HG03097 (cell line): ENCODE results near the gene ARF6.
"Not testable (repeated sequence)": the region's sequence is repeated elsewhere in the genome, so short reads cannot be mapped to it uniquely, and the experiment has no call there.

Experiments
- ATAC-seq: cut with Tn5 transposase; IDR thresholded peaks from one replicate; pipeline ENCODE4 v1.9.1; 2021; ENCODE audit not compliant: unreplicated experiment, low FRiP score

Gene ARF6

DNA sequence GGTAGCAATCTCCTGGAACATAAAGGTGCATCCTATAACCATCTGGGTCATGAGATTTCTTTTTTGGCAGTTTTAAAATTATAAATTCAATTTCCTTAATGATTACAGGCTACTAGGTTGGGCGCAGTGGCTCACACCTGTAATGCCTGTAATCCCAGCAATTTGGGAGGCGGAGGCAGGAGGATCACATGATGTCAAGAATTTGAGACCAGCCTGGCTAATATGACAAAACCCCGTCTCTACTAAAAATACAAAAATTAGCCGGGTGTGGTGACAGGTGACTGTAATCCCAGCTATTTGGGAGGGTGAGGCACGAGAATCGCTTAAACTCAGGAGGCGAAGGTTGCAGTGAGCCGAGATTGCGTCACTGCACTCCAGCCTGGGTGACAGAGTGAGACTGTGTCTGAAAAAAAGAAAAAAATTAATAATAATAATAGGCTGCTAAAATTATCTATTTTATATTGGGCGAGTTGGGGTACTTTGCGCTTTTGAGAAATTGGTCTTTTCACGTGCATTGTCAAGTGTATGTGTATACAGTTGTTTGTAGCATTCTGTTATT lies 17.2 kb upstream of the ARF6 start:
- no peak for ATAC-seq

GRCh38 chr14:49876563-49877127 lies 16.2 kb upstream of the ARF6 start:
- no peak for ATAC-seq

GRCh38 chr14:49879646-49880204 lies 13.2 kb upstream of the ARF6 start:
- peak; percentile 69 for ATAC-seq

DNA sequence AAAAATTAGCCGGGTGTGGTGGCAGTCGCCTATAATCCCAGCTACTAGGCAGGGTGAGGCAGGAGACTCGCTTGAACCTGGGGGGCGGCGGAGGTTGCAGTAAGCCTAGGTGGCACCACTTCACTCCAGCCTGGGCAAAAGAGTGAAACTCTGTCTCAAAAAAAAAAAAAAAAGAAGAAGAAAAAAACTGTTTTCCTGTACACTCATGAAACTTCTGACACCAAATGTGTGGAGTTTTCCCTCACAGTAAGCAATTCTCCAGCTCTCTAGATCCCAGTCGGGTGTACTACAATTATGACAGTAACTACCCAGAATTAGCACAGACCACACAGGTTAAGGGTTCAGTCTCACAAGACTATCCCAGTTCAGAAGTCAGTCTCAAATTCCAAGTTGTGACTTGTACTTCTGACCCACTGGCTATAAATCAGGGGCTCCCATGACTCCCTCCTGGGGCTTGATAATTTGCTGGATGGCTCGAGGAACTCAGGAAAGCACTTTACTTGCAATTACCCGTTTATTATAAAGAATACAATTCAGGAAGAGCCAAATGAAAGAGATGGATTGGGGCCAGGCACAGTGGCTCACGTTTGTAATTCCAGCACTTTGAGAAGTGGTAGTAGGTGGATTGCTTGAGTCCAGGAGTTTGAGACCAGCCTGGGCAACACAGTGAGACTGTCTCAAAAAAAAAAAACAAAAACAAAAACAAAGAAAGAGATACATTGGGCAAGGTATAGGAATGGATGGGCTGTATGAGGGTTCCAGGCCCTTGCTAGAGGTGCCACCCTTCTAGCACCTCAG lies 12.4 kb upstream of the ARF6 start:
- ATAC-seq: no peak

GRCh38 chr14:49881350-49882001 lies 11.4 kb upstream of the ARF6 start:
- no peak for ATAC-seq

DNA sequence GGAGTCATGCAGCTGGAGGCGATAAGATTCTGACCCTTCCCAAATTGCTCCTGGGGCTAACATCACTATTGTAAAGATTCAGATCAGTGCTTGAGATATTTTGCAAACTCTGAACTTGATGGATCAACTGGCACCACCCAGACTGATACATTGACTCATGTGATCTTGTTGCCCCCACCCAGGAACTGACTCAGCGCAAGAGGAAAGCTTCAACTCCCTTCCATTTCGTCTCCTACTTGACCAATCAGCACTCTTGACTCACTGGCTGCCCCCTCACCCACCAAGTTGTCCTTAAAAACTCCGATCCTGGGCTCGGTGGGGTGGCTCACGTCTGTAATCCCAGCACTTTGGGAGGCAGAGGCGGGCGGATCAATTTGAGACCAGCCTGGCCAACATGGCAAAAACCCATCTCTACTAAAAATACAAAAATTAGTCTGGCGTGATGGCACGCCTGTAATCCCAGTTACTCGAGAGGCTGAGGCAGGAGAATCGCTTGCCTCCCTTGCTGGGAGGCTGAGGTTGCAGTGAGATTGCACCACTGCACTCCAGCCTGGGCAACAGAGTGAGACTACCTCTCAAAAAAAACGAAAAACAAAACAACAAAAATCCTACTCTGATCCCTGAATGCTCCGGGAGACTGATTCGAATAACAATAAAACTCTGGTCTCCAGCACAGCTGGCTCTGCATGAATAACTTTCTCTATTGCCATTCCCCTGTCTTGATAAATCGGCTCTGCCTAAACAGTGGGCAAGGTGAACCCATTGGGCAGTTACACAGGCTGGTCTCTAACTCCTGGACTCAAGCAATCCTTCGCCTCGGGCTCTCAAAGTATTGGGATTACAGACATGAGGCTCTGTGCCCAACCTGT lies 9.8 kb upstream of the ARF6 start:
- ATAC-seq: no peak

DNA sequence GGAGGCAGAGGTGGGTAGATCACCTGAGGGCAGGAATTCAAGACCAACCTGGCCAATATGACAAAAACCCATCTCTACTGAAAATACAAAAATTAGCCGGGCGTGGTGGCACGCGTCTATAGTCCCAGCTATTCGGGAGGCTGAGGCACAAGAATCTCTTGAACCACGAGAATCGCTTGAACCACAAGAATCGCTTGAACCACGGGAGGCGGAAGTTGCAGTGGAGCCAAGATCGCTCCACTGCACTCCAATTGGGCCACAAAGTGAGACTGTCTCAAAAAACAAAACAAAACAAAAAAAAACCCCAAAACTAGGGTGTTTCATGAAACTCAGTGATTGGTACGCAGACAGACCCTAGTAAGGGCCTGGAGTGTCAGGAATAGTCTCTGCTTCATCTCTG lies 6.4 kb upstream of the ARF6 start:
- ATAC-seq: no peak

GRCh38 chr14:49888293-49888692 lies 4.6 kb upstream of the ARF6 start:
- no peak for ATAC-seq

DNA sequence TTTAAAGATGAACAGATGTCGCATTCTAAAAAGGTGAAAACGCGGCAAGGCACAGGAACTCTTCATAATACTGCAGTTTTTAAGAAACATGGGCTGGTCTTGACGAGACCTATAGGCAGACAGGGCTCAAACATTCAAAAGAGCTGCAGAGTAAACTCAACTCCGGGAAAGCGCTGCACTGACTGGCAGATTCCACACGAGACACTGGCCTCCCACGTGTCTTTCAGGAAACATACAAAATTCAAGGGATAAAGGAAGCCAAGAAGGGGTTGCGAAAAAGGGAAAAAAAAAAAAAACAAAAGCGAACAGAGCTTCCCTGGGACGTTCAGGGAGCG lies 614 bp upstream of the ARF6 start:
- peak; percentile 12 for ATAC-seq

DNA sequence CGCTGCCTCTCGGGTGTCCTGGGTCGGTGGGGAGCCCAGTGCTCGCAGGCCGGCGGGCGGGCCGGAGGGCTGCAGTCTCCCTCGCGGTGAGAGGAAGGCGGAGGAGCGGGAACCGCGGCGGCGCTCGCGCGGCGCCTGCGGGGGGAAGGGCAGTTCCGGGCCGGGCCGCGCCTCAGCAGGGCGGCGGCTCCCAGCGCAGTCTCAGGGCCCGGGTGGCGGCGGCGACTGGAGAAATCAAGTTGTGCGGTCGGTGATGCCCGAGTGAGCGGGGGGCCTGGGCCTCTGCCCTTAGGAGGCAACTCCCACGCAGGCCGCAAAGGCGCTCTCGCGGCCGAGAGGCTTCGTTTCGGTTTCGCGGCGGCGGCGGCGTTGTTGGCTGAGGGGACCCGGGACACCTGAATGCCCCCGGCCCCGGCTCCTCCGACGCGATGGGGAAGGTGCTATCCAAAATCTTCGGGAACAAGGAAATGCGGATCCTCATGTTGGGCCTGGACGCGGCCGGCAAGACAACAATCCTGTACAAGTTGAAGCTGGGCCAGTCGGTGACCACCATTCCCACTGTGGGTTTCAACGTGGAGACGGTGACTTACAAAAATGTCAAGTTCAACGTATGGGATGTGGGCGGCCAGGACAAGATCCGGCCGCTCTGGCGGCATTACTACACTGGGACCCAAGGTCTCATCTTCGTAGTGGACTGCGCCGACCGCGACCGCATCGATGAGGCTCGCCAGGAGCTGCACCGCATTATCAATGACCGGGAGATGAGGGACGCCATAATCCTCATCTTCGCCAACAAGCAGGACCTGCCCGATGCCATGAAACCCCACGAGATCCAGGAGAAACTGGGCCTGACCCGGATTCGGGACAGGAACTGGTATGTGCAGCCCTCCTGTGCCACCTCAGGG lies 679 bp downstream of the ARF6 start:
- peak; percentile 31 for ATAC-seq

- not testable (repeated sequence) for ATAC-seq
These were observed 1.6 kb downstream of the ARF6 start for GRCh38 chr14:49894214-49895107.

DNA sequence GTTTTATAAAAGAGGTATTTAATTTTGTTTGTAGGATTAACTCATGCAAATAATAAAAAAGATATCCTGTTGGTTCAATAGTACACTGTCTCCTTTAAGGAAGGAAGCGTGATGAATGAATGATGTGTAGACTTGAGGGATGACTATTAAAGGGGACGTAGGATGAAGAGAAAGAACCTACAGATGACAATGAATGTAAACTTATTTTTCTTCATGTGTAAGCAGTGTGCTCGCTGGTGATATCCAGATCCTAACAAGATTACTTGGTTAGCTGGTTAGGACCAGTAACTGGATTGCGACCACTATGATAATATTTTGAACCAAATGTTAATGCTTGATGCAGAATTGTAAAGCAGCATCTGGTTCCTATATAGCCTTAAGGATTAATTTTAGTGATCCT lies 2.6 kb downstream of the ARF6 start:
- no peak for ATAC-seq

- ATAC-seq: not testable (repeated sequence)
These were observed 3.4 kb downstream of the ARF6 start for GRCh38 chr14:49896272-49896671.

- no peak for ATAC-seq
These were observed 4.1 kb downstream of the ARF6 start for GRCh38 chr14:49896966-49897365.

DNA sequence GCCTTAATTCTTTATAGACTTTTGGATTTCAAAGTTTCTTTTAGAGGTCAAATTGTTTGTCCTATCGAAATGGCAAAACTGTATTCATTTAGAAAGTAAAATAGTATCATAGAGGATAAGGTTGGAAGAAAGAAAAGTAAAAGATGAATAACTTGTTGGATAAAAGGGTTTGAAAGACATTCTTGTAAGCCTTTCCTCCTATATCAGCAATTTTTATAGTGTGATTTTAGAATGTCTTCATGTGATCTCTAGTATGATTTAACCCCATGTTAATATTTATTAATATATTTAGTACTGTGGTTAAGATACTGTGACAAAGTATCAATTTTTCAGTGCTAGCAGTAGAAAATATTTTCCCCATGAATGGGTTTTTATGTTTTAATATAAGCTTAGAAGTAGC lies 4.5 kb downstream of the ARF6 start:
- ATAC-seq: no peak

DNA sequence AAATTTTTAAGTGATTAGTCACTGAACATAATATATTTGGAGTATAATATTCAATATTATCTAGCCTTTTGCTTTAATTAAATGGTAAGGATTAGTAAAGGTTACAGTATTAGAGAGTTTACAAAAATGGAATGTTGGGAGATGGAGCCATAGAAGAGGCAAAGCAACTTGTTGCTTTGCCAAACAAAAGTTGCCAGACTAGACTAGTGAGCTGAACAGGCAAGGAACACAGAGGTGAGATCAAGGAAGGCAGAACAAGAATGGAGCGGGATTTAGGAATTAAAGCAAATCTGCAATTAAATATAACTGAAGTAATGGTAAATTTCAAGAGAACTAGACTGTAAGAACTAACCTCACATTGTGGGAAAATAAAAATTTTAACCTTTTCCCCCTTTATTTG lies 5.1 kb downstream of the ARF6 start:
- no peak for ATAC-seq

DNA sequence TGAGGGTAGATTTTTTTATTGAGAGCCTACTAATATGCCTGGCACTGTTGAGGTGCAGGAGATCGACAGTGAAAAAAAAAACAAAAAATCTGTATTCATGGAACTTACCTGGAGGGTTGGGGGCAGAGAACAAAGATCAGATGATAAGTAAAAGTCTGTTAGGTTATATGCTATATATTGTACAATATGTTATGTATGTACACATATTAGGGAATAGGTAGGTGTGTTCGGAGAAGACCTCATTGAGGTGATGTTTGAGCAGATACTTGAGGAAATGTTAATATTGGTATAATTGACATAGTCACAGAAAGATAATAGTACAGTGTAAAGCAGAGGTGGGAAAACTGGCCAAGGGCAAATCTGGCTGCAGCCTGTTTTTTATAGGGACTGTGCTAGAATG lies 5.6 kb downstream of the ARF6 start:
- ATAC-seq: no peak

- no peak for ATAC-seq
These were observed 8.1 kb downstream of the ARF6 start for GRCh38 chr14:49900973-49901372.
